Activated naive CD8-positive, alpha-beta T cell treated with anti-CD3 and anti-CD28 coated beads, Interleukin-2, amount 50 U/mL, for 16 hours (primary cell): ENCODE data around the gene GSTO2.

Experiments used
- DNase-seq: peaks from one replicate; pipeline ENCODE4 v3.0.0-alpha.2; 2020; ENCODE audit warnings: low read depth, low spot score

GSTO2 gene

GRCh38 chr10:104340111-104340526 lies 71.1 kb downstream of the GSTO2 start:
- DNase-seq: no peak

- no peak for DNase-seq
These were observed 71.7 kb downstream of the GSTO2 start for GRCh38 chr10:104340641-104341040.

GRCh38 chr10:104342941-104343411 lies 74.0 kb downstream of the GSTO2 start:
- no peak for DNase-seq

GRCh38 chr10:104344219-104344618 lies 75.2 kb downstream of the GSTO2 start:
- no peak for DNase-seq

GRCh38 chr10:104345515-104345914 lies 76.5 kb downstream of the GSTO2 start:
- DNase-seq: no peak

- no peak for DNase-seq
These were observed 77.0 kb downstream of the GSTO2 start for GRCh38 chr10:104345941-104346340.

GRCh38 chr10:104347295-104348045 lies 78.5 kb downstream of the GSTO2 start:
- no peak for DNase-seq

GRCh38 chr10:104348601-104349000 lies 79.6 kb downstream of the GSTO2 start:
- no peak for DNase-seq

- DNase-seq: no peak
These were observed 80.7 kb downstream of the GSTO2 start for GRCh38 chr10:104349623-104350126.

GRCh38 chr10:104350127-104350635 lies 81.2 kb downstream of the GSTO2 start:
- DNase-seq: no peak

GRCh38 chr10:104351061-104351702 lies 82.2 kb downstream of the GSTO2 start:
- DNase-seq: no peak

- DNase-seq: no peak
These were observed 82.9 kb downstream of the GSTO2 start for GRCh38 chr10:104351919-104352318.

GRCh38 chr10:104353325-104354048 lies 84.5 kb downstream of the GSTO2 start, which contains the start of gene CFAP58:
CFAP58 (plus strand) TSS chr10:104353833; CDS start chr10:104353898, 65 bp downstream.
- peak; percentile 61 for DNase-seq
